ENCODE data around the gene FRRS1. TPM values are rescaled to one million over a fixed set of nuclear protein-coding genes. Genes with fewer than 3 reads are reported as not detected.

The FRRS1 gene
- total RNA-seq, 4 donors from 2014 or later = 25.4 to 34.4 (median 30.5) TPM

DNA sequence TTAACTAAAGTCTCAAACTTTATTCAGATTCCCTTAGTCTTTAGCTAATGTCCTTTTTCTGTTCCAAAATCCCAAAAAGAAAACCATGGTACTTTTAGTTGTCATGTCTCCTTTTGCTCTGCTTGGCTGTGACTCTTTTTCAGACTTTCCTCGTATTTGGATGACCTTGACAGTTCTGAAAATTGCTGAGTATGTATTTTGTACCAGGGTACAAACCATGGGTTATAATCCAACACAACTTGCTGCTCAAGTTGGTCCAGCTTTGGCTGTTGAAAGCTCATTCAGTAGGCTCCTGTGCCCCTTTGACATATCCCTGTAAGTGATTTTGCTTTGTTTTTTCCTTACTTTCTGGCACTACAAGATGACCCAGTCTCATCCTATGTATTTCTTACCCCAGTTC is 68.9 kb downstream of the FRRS1 start:
- TF ChIP-seq, protein P1, sequence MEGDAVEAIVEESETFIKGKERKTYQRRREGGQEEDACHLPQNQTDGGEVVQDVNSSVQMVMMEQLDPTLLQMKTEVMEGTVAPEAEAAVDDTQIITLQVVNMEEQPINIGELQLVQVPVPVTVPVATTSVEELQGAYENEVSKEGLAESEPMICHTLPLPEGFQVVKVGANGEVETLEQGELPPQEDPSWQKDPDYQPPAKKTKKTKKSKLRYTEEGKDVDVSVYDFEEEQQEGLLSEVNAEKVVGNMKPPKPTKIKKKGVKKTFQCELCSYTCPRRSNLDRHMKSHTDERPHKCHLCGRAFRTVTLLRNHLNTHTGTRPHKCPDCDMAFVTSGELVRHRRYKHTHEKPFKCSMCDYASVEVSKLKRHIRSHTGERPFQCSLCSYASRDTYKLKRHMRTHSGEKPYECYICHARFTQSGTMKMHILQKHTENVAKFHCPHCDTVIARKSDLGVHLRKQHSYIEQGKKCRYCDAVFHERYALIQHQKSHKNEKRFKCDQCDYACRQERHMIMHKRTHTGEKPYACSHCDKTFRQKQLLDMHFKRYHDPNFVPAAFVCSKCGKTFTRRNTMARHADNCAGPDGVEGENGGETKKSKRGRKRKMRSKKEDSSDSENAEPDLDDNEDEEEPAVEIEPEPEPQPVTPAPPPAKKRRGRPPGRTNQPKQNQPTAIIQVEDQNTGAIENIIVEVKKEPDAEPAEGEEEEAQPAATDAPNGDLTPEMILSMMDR (IDR thresholded peaks at IDR 0.05) = no peak
- no peak for TF ChIP-seq POLR2A (IDR thresholded peaks at IDR 0.05)
- no peak for TF ChIP-seq EP300 (IDR thresholded peaks at IDR 0.05)
- no peak for TF ChIP-seq POLR2AphosphoS5 (IDR thresholded peaks at IDR 0.05)
- no peaks in the 10 kb centered on the region for H3K9me3 ChIP-seq
- H3K4me1 ChIP-seq = no peaks in the 10 kb centered on the region
- no peak overlapping the region for H3K4me3 ChIP-seq
- peaks cover 11% of the 10 kb centered on the region for H3K36me3 ChIP-seq
- WGBS = 59% methylated on average over 1 of the region's 1 CpG
- no peak for DNase-seq (ENCODE audit: low spot score in 2 of 2)
- no peak overlapping the region for H3K27ac ChIP-seq
- no peaks in the 10 kb centered on the region for H3K27me3 ChIP-seq

DNA sequence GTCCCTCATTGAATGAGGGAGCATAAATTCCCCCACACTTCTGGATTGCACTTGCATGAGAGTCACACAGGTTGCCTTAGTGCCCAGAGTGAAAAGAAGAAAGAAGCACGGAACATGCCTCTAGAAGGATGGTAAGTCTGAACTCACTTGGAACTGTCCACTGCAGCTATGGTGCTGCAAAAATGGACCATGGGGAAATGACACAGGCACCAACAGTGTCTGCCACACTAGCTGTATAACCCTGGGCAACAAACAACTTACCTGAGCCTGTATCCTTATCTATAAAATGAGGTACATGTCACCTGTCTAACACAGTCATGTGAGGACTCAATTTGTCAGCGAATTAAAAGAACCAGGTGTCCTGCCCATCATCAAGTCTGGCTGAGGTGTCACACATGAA is 69.8 kb downstream of the FRRS1 start:
- Histone ChIP-seq H3K4me3 (no peak overlapping the region), H3K4me1 (no peaks in the 10 kb centered on the region), H3K36me3 (peaks cover 11% of the 10 kb centered on the region), H3K27ac (no peak overlapping the region), H3K9me3 (no peaks in the 10 kb centered on the region), H3K27me3 (no peaks in the 10 kb centered on the region)
- no peak for DNase-seq (ENCODE audit: low spot score in 2 of 2)
- 92% methylated on average over 2 of the region's 2 CpGs for WGBS
- TF ChIP-seq POLR2AphosphoS5 (IDR thresholded peaks at IDR 0.05) (no peak), POLR2A (IDR thresholded peaks at IDR 0.05) (no peak), EP300 (IDR thresholded peaks at IDR 0.05) (no peak)
- TF ChIP-seq, protein P1 (IDR thresholded peaks at IDR 0.05) = no peak

DNA sequence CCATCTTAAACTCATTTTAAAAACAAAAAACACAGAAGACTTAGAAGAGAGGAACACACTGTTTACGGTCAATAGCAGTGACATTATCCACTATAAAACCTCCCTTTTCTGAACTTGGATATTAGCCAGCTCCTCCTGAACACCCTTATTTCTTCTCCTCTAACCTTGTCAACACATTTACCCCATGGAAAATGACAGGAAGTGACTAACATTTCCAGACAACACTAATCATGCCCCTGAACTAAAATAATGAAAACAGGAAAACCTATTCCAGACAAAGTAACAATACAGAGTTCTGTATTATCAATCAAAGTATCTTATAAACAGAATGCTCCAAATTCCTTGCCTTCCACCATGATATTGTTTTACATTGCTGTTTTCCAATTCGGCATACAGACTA is 75.3 kb downstream of the FRRS1 start:
- H3K27ac ChIP-seq = no peak overlapping the region

GRCh38 chr1:99685516-99686180 is 80.8 kb downstream of the FRRS1 start:
- H3K4me3 ChIP-seq = no peak overlapping the region
- peaks cover 24% of the 10 kb centered on the region for H3K36me3 ChIP-seq
- no peaks in the 10 kb centered on the region for H3K9me3 ChIP-seq
- no peaks in the 10 kb centered on the region for H3K27me3 ChIP-seq
- peaks cover 19% of the 10 kb centered on the region for H3K4me1 ChIP-seq
- H3K27ac ChIP-seq = peak overlapping the region; percentile 60
- TF ChIP-seq, protein P1 (IDR thresholded peaks at IDR 0.05) = peak; percentile 34 to 57
- TF ChIP-seq EP300 (IDR thresholded peaks at IDR 0.05) (no peak), POLR2A (IDR thresholded peaks at IDR 0.05) (no peak), POLR2AphosphoS5 (IDR thresholded peaks at IDR 0.05) (peak in 2 of 3 donors; percentile 48 to 81)
- peak; percentile 91 to 92 for DNase-seq (ENCODE audit: low spot score in 2 of 2)
- 12% methylated on average over 6 of the region's 6 CpGs for WGBS

More for the DNA sequence above, 75.3 kb downstream of the FRRS1 start:
- TF ChIP-seq, protein P1 (IDR thresholded peaks at IDR 0.05) = no peak
- TF ChIP-seq POLR2AphosphoS5 (IDR thresholded peaks at IDR 0.05) = no peak
- TF ChIP-seq EP300 (IDR thresholded peaks at IDR 0.05) = no peak
- no peak for TF ChIP-seq POLR2A (IDR thresholded peaks at IDR 0.05)
- Histone ChIP-seq H3K4me3 (no peak overlapping the region), H3K36me3 (peaks cover 33% of the 10 kb centered on the region), H3K27me3 (no peaks in the 10 kb centered on the region), H3K4me1 (no peaks in the 10 kb centered on the region), H3K9me3 (no peaks in the 10 kb centered on the region)
- WGBS = 83% methylated on average over 2 of the region's 2 CpGs
- no peak for DNase-seq (ENCODE audit: low spot score in 2 of 2)

DNA sequence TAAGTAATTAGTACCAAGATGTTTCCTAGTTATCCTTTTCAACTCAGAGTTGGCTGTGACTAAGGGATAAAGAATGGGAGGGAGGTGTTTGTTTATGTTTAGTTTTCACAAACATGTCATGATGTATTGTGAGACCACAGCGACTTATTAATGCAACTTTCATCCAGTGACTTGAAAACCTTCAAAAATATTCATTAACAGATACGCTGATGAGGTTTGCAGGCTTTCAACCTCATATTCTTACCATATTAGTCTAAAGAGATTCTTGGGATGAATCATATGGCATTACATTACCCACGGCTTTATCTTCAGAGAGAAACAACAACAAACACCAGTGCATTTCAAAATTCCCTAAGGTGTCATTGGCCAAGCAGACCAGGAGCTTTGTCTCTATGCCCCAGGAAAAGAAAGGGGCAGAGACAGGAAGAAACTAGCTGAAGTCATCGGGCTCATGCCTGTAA is 84.1 kb downstream of the FRRS1 start:
- TF ChIP-seq POLR2AphosphoS5 (IDR thresholded peaks at IDR 0.05) (no peak), POLR2A (IDR thresholded peaks at IDR 0.05) (no peak), EP300 (IDR thresholded peaks at IDR 0.05) (no peak)
- TF ChIP-seq, protein P1 (IDR thresholded peaks at IDR 0.05) = no peak
- H3K27ac ChIP-seq = no peak overlapping the region
- H3K9me3 ChIP-seq = no peaks in the 10 kb centered on the region

More for the DNA sequence above, 84.1 kb downstream of the FRRS1 start:
- DNase-seq (ENCODE audit: low spot score in 2 of 2) = no peak
- Histone ChIP-seq H3K27me3 (no peaks in the 10 kb centered on the region), H3K4me3 (no peak overlapping the region), H3K4me1 (peaks cover 27% of the 10 kb centered on the region), H3K36me3 (peaks cover 30% of the 10 kb centered on the region)
- WGBS = 83% methylated on average over 4 of the region's 4 CpGs

All from suprapubic skin (tissue), 4 donors.